Limb (tissue), 2 donors: ENCODE measurements around the gene PRM3.
A peak's percentile ranks its signal among the peaks of the same experiment; 100 is the strongest.

ENCODE experiments used
- DNase-seq, 2 donors: peaks; one replicate each; pipeline ENCODE4 v3.0.0-alpha.2; 2016; ENCODE audit errors: extremely low spot score in 2 of 2

The PRM3 gene

GRCh38 chr16:11283820-11284248 is 10.4 kb upstream of the PRM3 start:
- no peak for DNase-seq

GRCh38 chr16:11280616-11281522 is 7.4 kb upstream of the PRM3 start, which contains the start of gene PRM1:
Gene PRM1, minus strand, starts transcription at chr16:11281330. Its CDS starts 92 bp downstream, at chr16:11281238.
- DNase-seq: no peak

GRCh38 chr16:11278681-11279628 is 5.5 kb upstream of the PRM3 start:
- no peak for DNase-seq

- no peak for DNase-seq
Observed at GRCh38 chr16:11277607-11278337, 4.3 kb upstream of the PRM3 start.

GRCh38 chr16:11276896-11277593 is 3.6 kb upstream of the PRM3 start:
- no peak for DNase-seq

GRCh38 chr16:11276143-11276895 is 2.9 kb upstream of the PRM3 start, which contains the start of gene PRM2:
Gene PRM2, minus strand, starts transcription at chr16:11276480. Its CDS starts 110 bp downstream, at chr16:11276370.
- DNase-seq: no peak

- no peak for DNase-seq
Observed at GRCh38 chr16:11274964-11275363, 1.5 kb upstream of the PRM3 start.

GRCh38 chr16:11273721-11274324 is 394 bp upstream of the PRM3 start:
- peak in 1 of 2 donors; percentile 56 for DNase-seq

- DNase-seq: no peak
Observed at GRCh38 chr16:11272484-11272883, 945 bp downstream of the PRM3 start.

- DNase-seq: no peak
Observed at GRCh38 chr16:11271610-11272009, 1.8 kb downstream of the PRM3 start.

GRCh38 chr16:11270602-11271162 is 2.7 kb downstream of the PRM3 start:
- DNase-seq: no peak

GRCh38 chr16:11268921-11269375 is 4.5 kb downstream of the PRM3 start, which contains the start of gene TNP2:
Gene TNP2, minus strand, starts transcription at chr16:11269325. Its CDS starts 63 bp downstream, at chr16:11269262.
- no peak for DNase-seq

- DNase-seq: no peak
Observed at GRCh38 chr16:11265124-11265523, 8.3 kb downstream of the PRM3 start.

- no peak for DNase-seq
Observed at GRCh38 chr16:11264155-11264832, 9.1 kb downstream of the PRM3 start.

- DNase-seq: no peak
Observed at GRCh38 chr16:11263737-11264136, 9.7 kb downstream of the PRM3 start.

- DNase-seq: no peak
Observed at GRCh38 chr16:11262915-11263314, 10.5 kb downstream of the PRM3 start.

GRCh38 chr16:11260596-11260966 is 12.8 kb downstream of the PRM3 start:
- no peak for DNase-seq
